HG03354 (cell line): ENCODE results near the gene CLECL1.
A peak's percentile ranks its signal among the peaks of the same experiment; 100 is the strongest.

Experiments
- ATAC-seq: cut with Tn5 transposase; IDR thresholded peaks from one replicate; pipeline ENCODE4 v1.9.1; 2021; ENCODE audit warnings: mild to moderate bottlenecking; ENCODE audit not compliant: unreplicated experiment, poor library complexity, severe bottlenecking

CLECL1 gene

GRCh38 chr12:9732921-9733461, at the start of gene CLECL1:
Gene CLECL1 (minus strand): TSS chr12:9733097.
- peak; percentile 45 for ATAC-seq

- ATAC-seq: no peak
Measured at GRCh38 chr12:9781360-9781759, 48.5 kb upstream of the CLECL1 start.

GRCh38 chr12:9779209-9779608, 46.3 kb upstream of the CLECL1 start:
- no peak for ATAC-seq

GRCh38 chr12:9776781-9777180, 43.9 kb upstream of the CLECL1 start:
- ATAC-seq: no peak

GRCh38 chr12:9773216-9773877, 40.5 kb upstream of the CLECL1 start:
- ATAC-seq: no peak

- no peak for ATAC-seq
Measured at GRCh38 chr12:9763025-9763424, 30.1 kb upstream of the CLECL1 start.

- no peak for ATAC-seq
Measured at GRCh38 chr12:9762369-9762768, 29.5 kb upstream of the CLECL1 start.

- ATAC-seq: no peak
Measured at GRCh38 chr12:9761419-9761781, 28.5 kb upstream of the CLECL1 start.

GRCh38 chr12:9760699-9761418, 28.0 kb upstream of the CLECL1 start, which contains the start of gene CD69:
Gene CD69 (minus strand): TSS chr12:9760901. CDS start chr12:9760820, 81 bp downstream.
- ATAC-seq: peak; percentile 39

- ATAC-seq: no peak
Measured at GRCh38 chr12:9760120-9760519, 27.2 kb upstream of the CLECL1 start.

- no peak for ATAC-seq
Measured at GRCh38 chr12:9759694-9760093, 26.8 kb upstream of the CLECL1 start.

GRCh38 chr12:9758119-9758518, 25.2 kb upstream of the CLECL1 start:
- ATAC-seq: no peak

- ATAC-seq: no peak
Measured at GRCh38 chr12:9757433-9758025, 24.6 kb upstream of the CLECL1 start.

- no peak for ATAC-seq
Measured at GRCh38 chr12:9756706-9757105, 23.8 kb upstream of the CLECL1 start.

- ATAC-seq: no peak
Measured at GRCh38 chr12:9756170-9756569, 23.3 kb upstream of the CLECL1 start.

- ATAC-seq: no peak
Measured at GRCh38 chr12:9755567-9755966, 22.7 kb upstream of the CLECL1 start.

GRCh38 chr12:9755035-9755434, 22.1 kb upstream of the CLECL1 start:
- ATAC-seq: no peak

- ATAC-seq: no peak
Measured at GRCh38 chr12:9754099-9754927, 21.4 kb upstream of the CLECL1 start.

- ATAC-seq: no peak
Measured at GRCh38 chr12:9753498-9753897, 20.6 kb upstream of the CLECL1 start.

- no peak for ATAC-seq
Measured at GRCh38 chr12:9753073-9753472, 20.2 kb upstream of the CLECL1 start.
